Stimulated activated CD8-positive, alpha-beta memory T cell treated with anti-CD3 and anti-CD28 coated beads, Interleukin-7, amount 100 ng/mL, for 48 hours (primary cell): ENCODE measurements around the gene SPRY2.

Experiments
- DNase-seq, 2 donors: peaks; one replicate each; pipeline ENCODE4 v3.0.0-alpha.2; 2020; ENCODE audit warnings: low read depth in 1 of 2; ENCODE audit errors: extremely low read depth in 1 of 2

SPRY2 gene, protein sequence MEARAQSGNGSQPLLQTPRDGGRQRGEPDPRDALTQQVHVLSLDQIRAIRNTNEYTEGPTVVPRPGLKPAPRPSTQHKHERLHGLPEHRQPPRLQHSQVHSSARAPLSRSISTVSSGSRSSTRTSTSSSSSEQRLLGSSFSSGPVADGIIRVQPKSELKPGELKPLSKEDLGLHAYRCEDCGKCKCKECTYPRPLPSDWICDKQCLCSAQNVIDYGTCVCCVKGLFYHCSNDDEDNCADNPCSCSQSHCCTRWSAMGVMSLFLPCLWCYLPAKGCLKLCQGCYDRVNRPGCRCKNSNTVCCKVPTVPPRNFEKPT

GRCh38 chr13:80341101-80341755, at the start of gene SPRY2:
Gene SPRY2, minus strand, starts transcription at chr13:80341126. Its CDS starts 3,421 bp downstream, at chr13:80337705.
- DNase-seq: no peak

DNA sequence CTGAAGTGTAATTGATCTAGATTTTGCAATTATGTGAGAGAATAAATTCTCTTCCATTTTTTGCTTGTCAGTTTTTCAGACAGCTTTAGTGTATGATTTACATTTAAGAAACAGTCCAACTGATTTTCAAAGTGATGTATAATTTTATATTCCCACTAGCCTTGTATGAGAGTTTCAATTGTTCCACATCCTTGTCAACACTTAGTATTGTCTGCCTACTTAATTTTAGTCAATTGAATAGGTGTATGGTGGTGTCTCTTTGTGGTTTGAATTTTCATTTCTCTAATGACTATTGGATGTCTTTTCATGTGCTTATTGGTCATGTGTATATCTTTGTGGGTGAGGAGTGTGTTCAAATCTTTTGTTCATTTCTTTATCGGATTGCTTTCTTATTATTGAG, 49.4 kb upstream of the SPRY2 start:
- DNase-seq: no peak

- DNase-seq: no peak
Measured at GRCh38 chr13:80389073-80390038, 48.4 kb upstream of the SPRY2 start.

DNA sequence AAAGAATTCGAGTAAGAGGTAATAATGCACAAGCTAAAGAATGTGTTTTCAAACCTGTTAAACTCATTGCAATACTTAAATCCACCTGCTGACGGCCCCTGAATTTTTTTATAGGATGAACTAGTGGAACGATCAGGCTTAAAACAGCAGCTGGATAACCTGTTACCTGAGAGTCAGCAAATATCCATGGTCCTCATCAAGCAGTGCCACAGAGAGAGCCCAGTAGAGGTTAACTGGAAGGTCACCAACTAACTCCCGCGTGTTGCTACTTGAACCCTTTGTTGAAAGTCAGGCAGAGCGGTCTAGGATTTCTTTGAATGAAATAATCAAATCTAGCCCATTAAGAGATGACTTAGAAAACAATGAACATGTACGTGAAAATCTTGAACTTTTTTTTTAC, 47.6 kb upstream of the SPRY2 start:
- DNase-seq: no peak

GRCh38 chr13:80386592-80386991, 45.7 kb upstream of the SPRY2 start:
- DNase-seq: no peak

DNA sequence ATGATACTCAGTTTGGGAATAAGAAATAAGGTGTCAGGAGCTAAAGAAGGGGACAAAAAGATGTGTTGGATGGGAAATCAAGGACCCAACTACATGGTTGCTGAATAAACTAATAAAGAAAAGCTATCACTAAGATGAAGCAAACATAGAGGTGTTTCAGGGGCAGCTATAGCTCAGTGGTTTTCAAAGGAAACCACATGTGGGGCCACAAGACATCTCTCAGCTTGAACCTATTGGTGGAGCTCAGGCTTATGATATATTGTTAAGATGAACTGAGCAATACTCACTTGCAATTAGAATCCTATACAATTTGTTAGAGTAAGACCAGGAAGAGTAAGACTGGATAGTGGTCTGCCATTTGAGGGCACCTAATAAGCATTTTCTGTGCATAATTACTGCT, 45.1 kb upstream of the SPRY2 start:
- DNase-seq: no peak

DNA sequence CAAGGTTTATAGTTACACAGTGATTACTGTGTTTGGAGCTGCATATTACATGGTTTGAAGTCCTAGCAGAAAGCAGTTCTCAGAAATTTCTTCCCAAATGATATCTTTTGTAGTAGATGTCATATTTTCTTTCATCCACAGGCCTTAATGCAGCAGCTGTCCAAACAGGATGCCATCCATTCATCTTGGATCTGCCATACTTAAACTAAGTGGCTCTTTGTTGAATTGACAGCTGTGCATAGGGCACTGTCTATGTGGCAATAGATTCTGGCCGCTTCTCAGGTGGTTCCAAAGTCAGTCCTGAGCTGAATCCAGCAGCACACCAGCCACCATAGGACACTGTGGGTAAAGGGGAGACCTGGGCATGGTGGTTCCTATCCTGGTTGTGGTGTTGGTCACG, 41.6 kb upstream of the SPRY2 start:
- no peak for DNase-seq

- no peak for DNase-seq
Measured at GRCh38 chr13:80379245-80379644, 38.3 kb upstream of the SPRY2 start.

- no peak for DNase-seq
Measured at GRCh38 chr13:80376554-80376953, 35.6 kb upstream of the SPRY2 start.

GRCh38 chr13:80374901-80375300, 34.0 kb upstream of the SPRY2 start:
- DNase-seq: no peak

GRCh38 chr13:80374444-80374843, 33.5 kb upstream of the SPRY2 start:
- DNase-seq: no peak

GRCh38 chr13:80371840-80372509, 31.0 kb upstream of the SPRY2 start:
- no peak for DNase-seq

GRCh38 chr13:80367473-80367872, 26.5 kb upstream of the SPRY2 start:
- no peak for DNase-seq

DNA sequence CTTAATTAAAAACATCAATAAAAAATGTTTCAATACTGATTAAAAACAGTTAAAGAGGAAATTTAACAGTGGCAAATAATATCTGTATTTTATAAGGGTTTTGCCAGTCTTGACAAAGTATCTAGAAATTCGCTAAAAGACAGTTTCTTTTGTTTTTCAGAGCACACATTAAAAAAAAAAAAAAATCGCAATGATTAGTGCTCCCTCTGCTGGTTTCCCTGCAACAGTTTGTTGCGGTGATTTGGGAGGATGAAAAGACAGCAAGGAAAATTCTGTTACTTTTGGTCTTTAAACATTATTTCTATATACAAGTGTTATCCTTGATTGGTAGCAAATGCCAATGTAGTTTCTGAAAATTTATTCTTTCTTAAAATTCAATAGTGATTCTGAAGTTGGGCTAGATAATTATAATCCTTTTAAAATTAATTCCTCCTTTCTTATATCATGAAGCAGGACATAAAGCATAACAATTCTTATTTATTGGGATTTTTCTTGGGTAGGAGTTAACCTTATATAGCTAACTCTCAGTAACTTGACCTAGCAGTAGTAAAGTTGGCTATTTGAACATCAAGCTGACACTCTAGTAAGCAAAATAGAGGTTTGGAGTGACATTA, 23.1 kb upstream of the SPRY2 start:
- DNase-seq: no peak

DNA sequence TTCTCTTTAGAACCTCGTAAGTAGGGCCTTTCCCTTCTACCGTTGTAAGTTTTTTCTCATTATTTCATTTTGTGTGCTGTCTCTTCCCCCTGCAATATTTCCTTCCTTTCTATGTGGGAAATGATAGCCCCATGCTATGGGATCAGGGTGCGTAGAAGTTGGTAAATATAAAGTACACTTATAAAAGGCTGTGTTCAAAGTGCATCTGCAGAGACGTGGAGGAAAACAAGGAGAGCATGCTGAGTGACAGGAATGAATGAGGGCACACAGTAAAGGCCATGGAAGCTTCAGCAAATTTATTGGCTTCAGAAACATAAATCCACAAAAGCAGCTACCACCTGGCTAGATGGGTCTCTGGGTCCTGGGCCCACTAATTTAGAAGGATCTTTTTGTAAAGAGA, 21.6 kb upstream of the SPRY2 start:
- no peak for DNase-seq

DNA sequence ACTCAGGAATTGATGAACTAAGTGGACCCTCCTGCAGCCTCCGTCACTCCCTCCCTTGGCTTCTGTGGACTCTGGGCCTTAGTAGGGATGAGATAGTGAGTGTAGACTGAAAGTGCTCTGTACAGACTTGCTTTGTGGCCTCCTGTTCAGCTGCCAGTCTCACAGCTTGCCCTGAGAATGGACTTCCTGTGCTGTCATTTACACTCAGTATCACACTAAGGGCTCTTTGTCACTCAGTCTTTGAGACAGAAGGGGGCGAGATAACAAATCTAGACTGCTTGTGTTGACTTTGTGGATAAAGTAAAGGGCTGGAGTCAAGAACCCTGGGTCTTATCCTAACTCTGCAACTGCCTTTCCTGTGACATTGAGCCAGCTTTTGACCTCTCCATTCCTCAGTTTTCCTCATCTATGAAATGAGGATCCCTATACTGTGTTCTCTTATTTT, 21.0 kb upstream of the SPRY2 start:
- DNase-seq: no peak

DNA sequence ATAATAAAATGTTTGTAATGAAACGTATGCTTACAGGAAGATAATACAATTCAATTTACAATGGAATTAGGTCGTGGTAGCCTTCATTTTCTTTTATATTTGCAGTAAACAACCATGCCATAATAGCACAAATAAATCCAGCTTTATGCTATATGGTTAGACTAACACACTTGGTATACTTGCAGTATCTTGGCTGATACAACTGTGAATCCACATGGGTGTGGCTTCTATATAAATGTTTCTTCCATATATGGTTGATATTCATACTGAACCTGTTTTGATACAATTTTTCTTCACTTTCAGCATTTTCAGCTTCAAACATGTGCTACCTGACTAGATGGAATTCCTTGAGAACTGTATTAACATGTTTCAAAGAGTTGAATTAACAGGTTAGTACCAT, 20.4 kb upstream of the SPRY2 start:
- DNase-seq: no peak

- no peak for DNase-seq
Measured at GRCh38 chr13:80360453-80360800, 19.5 kb upstream of the SPRY2 start.

DNA sequence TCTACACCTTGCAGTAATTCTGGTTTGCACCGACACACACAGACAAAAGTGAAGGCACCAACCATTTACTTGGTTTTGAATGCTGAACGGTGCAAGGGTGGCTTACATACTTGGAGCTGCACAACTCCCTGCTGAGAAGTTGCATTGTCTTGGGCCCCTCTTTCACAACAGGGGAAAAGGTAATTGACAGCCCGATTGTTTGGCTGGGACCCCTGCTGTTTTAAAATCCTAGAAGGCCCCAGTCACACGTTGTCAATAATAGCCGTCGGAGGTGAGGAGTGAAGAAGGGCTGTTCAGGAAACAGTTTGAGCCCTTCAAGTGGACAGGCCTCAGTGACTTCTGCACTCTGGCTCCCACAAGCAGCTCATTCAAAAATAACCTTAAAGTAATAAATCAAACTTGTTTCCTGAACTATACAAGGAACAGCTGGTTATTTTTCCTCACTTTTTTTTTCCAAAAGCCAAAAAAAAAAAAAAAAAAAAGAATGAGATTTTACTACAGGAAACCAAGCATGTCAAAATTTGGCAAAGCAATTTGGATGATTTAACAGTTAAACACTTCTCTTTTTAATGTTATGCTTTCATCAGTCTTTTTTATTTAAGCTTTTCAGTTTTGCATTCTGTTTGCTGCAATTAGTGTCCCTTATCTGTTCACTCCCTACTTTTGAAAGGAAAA, 19.0 kb upstream of the SPRY2 start:
- DNase-seq: no peak

GRCh38 chr13:80359414-80359777, 18.5 kb upstream of the SPRY2 start:
- no peak for DNase-seq
